Mammary epithelial cell (primary cell): ENCODE results near the gene CD83.

Experiments used
- CTCF ChIP-seq, 2 donors: IDR thresholded peaks in 1 of 2; conservative IDR thresholded peaks in 1 of 2; 2 replicates each; pipeline ENCODE4 v1.5.1; 2011 to 2012; ENCODE audit warnings: inconsistent platforms in 2 of 2, low read length in 2 of 2, mild to moderate bottlenecking in 2 of 2, control low read depth in 1 of 2, low read depth in 1 of 2; ENCODE audit not compliant: insufficient read depth in 1 of 2; ENCODE audit errors: extremely low read depth in 1 of 2
- EZH2 ChIP-seq: IDR thresholded peaks from 2 replicates; pipeline ENCODE4 v1.6.1; 2012; ENCODE audit warnings: low read length, inconsistent platforms, borderline replicate concordance

- TF ChIP-seq CTCF (conservative IDR thresholded peaks at IDR 0.05 in 1 of 2, IDR thresholded peaks at IDR 0.05 in 1 of 2; ENCODE audit: extremely low read depth in 1 of 2, insufficient read depth in 1 of 2, low read depth in 1 of 2, low read length in 2 of 2) (no peak), EZH2 (no peak)
Observed at GRCh38 chr6:14072084-14072483, 45.5 kb upstream of the CD83 start.
